ENCODE measurements around the gene THRA.

Gene THRA

DNA sequence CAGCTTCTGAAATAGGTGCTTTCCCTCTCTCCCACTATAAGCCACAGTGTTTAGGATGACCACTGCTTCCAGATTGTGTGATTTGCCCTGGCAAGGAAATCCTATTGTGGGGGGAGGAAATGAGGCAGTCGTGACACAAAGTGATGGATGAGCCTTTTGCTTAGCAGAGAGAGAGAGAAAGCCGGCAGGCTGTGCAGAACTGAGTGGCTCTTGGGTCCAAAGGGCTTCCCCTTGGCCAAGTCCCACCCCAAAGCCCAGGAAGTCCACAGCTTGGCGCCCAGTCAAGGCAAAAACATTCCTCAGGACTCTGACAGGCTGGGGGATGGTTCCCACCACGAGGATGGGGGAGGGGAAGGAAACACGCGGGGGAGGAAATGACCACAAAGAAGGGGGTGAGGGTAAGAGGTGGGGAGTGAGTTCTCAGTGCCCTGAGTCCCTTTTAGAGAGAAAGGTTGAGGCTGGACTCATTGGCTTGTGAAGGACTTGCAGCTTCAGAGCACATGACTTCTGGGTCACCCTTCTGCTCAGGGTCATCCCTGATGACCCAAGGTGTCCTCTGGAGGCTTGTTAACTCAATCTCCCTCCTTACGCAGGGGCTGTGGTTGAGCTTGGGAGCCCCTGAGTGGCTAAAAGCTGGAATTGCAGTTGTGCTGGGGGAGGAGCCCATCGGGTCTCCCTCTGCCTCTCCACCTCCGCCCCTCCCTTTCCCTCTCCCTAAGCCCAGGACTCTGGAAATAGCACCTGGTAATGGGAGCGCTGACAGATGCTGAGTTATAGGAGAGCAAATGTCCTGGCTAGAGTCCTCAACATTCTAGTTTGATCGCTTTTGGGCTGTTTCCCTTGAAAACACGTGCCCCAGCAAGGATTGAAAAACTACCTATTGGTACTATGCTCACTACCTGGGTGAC is 48.7 kb downstream of the THRA start:
- Histone ChIP-seq H3K9me3 (no peaks in the 10 kb centered on the region), H3K27ac (peak overlapping the region; percentile 94 to 98), H3K4me1 (peaks cover 11 to 87% (median 80%) of the 10 kb centered on the region in 4 donors), H3K27me3 (no peaks in the 10 kb centered on the region), H3K36me3 (no peaks in the 10 kb centered on the region), H3K4me3 (peak overlapping the region; percentile 2 to 26)
- DNase-seq = peak; percentile 96 to 98
- intact Hi-C loops (cut with DNase I; ENCODE audit: low total_unique reads) = loop anchor here (5.0 kb wide), 2 partner anchors 49 to 56 kb away; partner anchors contain the start of gene THRA
- TF ChIP-seq, protein P1, sequence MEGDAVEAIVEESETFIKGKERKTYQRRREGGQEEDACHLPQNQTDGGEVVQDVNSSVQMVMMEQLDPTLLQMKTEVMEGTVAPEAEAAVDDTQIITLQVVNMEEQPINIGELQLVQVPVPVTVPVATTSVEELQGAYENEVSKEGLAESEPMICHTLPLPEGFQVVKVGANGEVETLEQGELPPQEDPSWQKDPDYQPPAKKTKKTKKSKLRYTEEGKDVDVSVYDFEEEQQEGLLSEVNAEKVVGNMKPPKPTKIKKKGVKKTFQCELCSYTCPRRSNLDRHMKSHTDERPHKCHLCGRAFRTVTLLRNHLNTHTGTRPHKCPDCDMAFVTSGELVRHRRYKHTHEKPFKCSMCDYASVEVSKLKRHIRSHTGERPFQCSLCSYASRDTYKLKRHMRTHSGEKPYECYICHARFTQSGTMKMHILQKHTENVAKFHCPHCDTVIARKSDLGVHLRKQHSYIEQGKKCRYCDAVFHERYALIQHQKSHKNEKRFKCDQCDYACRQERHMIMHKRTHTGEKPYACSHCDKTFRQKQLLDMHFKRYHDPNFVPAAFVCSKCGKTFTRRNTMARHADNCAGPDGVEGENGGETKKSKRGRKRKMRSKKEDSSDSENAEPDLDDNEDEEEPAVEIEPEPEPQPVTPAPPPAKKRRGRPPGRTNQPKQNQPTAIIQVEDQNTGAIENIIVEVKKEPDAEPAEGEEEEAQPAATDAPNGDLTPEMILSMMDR (IDR thresholded peaks at IDR 0.05) = peak; percentile 80 to 90

DNA sequence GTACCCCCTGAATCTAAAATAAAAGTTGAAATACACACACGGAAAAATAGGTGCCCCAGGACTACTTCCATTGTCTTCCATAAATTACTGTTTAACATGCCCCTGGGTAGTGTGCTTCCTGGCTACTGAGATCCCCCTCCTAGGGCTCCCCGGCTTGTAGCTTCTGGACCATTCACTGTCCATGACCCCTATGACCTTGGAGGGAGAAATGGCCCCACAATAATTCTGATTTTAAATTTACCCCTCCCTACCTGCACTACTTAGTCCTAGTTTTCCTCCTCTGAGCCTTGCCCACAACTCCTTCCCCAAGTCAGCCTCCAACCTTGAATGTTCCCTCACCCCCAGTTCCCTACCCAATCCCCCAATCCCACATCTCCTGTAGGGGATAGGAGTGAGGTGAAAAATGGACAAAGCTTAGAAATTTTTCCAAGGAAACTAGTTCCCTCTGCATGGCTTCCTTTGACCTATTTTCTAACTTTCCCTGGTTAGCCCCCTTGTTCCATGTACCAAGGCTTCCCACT is 49.5 kb downstream of the THRA start:
- peak overlapping the region in 1 of 2 donors; percentile 3 for H3K4me3 ChIP-seq

DNA sequence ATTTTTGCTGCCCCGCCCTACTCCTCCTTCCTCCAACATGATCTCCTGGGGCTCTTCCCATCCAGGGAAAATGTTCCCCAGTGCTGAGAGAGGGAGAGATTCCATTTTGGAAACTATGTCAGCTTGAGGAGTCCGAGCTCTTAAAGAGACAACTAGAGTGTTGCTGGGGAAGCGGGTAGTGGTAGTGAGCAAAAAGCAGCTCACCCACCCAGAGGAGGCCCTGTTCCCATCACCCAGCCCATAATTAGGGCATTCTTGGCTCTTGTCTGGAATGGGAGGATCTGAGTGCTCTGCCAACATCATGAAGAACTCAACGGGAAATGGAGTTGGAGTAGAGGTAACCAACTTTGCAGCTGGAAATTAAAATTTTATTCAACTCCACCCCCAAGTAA is 49.9 kb downstream of the THRA start:
- Histone ChIP-seq H3K27ac (peak overlapping the region; percentile 94 to 98), H3K36me3 (no peaks in the 10 kb centered on the region), H3K27me3 (no peaks in the 10 kb centered on the region), H3K4me3 (peak overlapping the region; percentile 3 to 41), H3K9me3 (no peaks in the 10 kb centered on the region), H3K4me1 (peaks cover 11 to 75% (median 68%) of the 10 kb centered on the region in 4 donors)
- intact Hi-C loops (cut with DNase I; ENCODE audit: low total_unique reads) = loop anchor here (5.0 kb wide), 2 partner anchors 50 to 55 kb away; partner anchors contain the start of gene THRA
- TF ChIP-seq, protein P1 (IDR thresholded peaks at IDR 0.05) = no peak
- DNase-seq = peak; percentile 61 to 72

More for the DNA sequence above, 49.5 kb downstream of the THRA start:
- peaks cover 11 to 79% (median 73%) of the 10 kb centered on the region in 4 donors for H3K4me1 ChIP-seq
- TF ChIP-seq, protein P1 (IDR thresholded peaks at IDR 0.05) = no peak
- intact Hi-C loops (cut with DNase I; ENCODE audit: low total_unique reads) = loop anchor here (5.0 kb wide), 2 partner anchors 50 to 55 kb away; partner anchors contain the start of gene THRA
- H3K9me3 ChIP-seq = no peaks in the 10 kb centered on the region
- H3K36me3 ChIP-seq = no peaks in the 10 kb centered on the region
- H3K27ac ChIP-seq = peak overlapping the region; percentile 94 to 98
- DNase-seq = peak in 1 of 2 donors; percentile 54
- H3K27me3 ChIP-seq = no peaks in the 10 kb centered on the region

DNA sequence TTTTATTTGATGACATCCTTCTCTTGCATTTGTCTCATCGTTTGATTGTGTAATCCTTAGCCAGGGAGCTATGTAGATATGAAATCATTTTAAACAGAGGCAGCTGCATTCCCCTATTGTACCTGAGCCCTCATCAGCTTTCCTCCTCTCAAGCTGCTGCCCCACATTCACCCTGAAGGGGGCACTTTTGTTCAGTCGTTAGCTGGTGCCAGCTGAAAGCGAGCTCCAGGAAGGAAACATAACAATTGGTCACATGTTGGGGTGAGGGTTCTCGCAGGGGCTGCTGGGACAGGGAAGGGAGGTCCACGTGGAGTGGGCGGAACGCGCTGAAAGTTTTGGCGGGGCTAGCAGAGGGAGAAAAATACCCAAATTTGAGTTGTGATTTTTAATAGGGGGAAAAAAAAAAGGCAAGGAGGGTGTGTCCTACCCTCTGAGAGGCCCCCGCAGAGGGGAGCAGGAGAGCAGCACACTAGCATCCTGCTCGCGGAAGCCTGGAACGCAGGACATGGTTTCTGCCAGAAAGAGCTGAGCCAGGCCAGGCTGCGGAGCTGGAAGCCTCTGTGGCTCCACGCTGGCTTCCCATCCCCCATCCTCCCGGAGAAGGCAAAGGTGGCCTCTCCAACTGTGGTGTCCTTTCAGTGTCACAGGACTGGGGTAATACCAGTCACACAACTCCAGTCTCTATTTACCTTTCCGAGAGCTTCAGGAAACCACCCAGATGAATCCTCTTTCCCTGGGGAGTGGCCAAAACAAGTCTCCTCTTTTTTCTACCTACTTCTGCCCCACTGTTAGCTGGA is 50.5 kb downstream of the THRA start:
- peaks cover 11 to 69% (median 65%) of the 10 kb centered on the region in 4 donors for H3K4me1 ChIP-seq

More for the DNA sequence above, 50.5 kb downstream of the THRA start:
- intact Hi-C loops (cut with DNase I; ENCODE audit: low total_unique reads) = loop anchor here (5.0 kb wide), 2 partner anchors 51 to 54 kb away; partner anchors contain the start of gene THRA
- Histone ChIP-seq H3K36me3 (no peaks in the 10 kb centered on the region), H3K9me3 (no peaks in the 10 kb centered on the region), H3K4me3 (peak overlapping the region; percentile 41 to 54), H3K27ac (peak overlapping the region; percentile 94 to 98), H3K27me3 (no peaks in the 10 kb centered on the region)
- TF ChIP-seq, protein P1 (IDR thresholded peaks at IDR 0.05) = peak; percentile 75 to 96
- DNase-seq = peak; percentile 96 to 97

Data from tibial artery (tissue), 4 donors.